ENCODE measurements around the gene PRKG2. TPM values are rescaled to one million over a fixed set of nuclear protein-coding genes. Genes with fewer than 3 reads are reported as not detected.

PRKG2 gene
- total and polyA plus RNA-seq, 2 experiments from 2014 or later = 6.7 to 17.4 TPM

DNA sequence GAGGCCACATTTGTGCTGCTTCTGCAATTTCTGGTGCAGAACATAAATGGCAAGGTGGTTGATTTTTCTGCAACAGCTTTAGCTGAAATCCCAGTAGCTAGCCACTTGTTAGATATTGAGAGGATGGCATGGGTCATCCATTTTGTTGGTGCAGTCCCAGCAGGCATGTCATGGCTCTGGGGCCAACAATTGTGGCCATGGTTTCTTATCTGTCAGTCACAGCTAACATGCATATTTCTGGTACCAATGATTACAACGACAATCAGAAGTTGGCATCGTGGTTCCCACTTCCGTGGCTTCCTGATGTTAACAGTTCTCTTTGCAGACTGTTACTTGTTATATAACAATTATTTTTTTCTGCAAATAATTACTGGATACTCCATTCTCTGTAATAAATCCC lies 42.8 kb upstream of the PRKG2 start:
- H3K36me3 ChIP-seq (replicated peaks; ENCODE audit: insufficient read depth, low read depth) = no peaks in the 10 kb centered on the region
- no peak overlapping the region for H3K4me2 ChIP-seq
- TF ChIP-seq EZH2phosphoT487 (IDR thresholded peaks at IDR 0.05; ENCODE audit: low read depth, severe bottlenecking, unreplicated experiment) (no peak), EZH2 (IDR thresholded peaks at IDR 0.05; ENCODE audit: borderline replicate concordance) (no peak)
- TF ChIP-seq, protein P1, sequence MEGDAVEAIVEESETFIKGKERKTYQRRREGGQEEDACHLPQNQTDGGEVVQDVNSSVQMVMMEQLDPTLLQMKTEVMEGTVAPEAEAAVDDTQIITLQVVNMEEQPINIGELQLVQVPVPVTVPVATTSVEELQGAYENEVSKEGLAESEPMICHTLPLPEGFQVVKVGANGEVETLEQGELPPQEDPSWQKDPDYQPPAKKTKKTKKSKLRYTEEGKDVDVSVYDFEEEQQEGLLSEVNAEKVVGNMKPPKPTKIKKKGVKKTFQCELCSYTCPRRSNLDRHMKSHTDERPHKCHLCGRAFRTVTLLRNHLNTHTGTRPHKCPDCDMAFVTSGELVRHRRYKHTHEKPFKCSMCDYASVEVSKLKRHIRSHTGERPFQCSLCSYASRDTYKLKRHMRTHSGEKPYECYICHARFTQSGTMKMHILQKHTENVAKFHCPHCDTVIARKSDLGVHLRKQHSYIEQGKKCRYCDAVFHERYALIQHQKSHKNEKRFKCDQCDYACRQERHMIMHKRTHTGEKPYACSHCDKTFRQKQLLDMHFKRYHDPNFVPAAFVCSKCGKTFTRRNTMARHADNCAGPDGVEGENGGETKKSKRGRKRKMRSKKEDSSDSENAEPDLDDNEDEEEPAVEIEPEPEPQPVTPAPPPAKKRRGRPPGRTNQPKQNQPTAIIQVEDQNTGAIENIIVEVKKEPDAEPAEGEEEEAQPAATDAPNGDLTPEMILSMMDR (IDR thresholded peaks at IDR 0.05; ENCODE audit: poor library complexity) = no peak
- no peaks in the 10 kb centered on the region for H4K20me1 ChIP-seq (ENCODE audit: insufficient read depth, poor library complexity, severe bottlenecking)
- H3K9me3 ChIP-seq (ENCODE audit: low read depth) = no peaks in the 10 kb centered on the region
- no peak for DNase-seq (ENCODE audit: low spot score)
- H3K9me2 ChIP-seq (replicated peaks; ENCODE audit: insufficient read depth) = no peaks in the 10 kb centered on the region
- H3K79me2 ChIP-seq = no peaks in the 10 kb centered on the region
- no peak overlapping the region for H2AFZ ChIP-seq
- WGBS (ENCODE audit: low lambda C conversion rate, missing lambda C conversion rate) = 92% methylated on average over 3 of the region's 3 CpGs
- no peak overlapping the region for H3K27ac ChIP-seq
- H3K4me3 ChIP-seq = no peak overlapping the region
- H3K4me1 ChIP-seq (ENCODE audit: insufficient read depth) = peaks cover 4% of the 10 kb centered on the region
- H3K27me3 ChIP-seq = no peaks in the 10 kb centered on the region

DNA sequence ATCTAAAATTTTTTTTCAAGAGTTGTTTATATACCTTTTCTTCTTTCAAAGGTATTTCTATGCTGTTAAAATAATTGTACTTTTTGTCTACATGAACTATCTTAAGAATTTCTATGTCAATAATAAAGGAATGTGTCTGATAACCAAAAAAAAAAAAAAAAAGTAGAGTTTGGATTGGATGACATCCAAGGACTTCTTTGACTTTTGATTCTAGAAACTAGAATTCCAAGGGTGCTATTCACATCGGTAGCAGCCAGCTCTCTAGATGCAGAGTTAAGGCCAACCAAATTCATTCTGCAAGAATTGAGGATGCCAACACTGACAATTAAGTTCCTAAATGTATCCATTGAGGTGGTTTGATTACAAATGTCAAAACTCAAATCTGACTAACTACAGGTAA lies 42.0 kb upstream of the PRKG2 start:
- peak overlapping the region; percentile 8 for H3K4me2 ChIP-seq
- H2AFZ ChIP-seq = no peak overlapping the region
- no peaks in the 10 kb centered on the region for H3K36me3 ChIP-seq (replicated peaks; ENCODE audit: insufficient read depth, low read depth)
- no peaks in the 10 kb centered on the region for H3K9me3 ChIP-seq (ENCODE audit: low read depth)
- no peaks in the 10 kb centered on the region for H3K27me3 ChIP-seq
- no peak for DNase-seq (ENCODE audit: low spot score)
- no peak overlapping the region for H3K27ac ChIP-seq
- H3K4me1 ChIP-seq (ENCODE audit: insufficient read depth) = peaks cover 4% of the 10 kb centered on the region
- no peaks in the 10 kb centered on the region for H3K79me2 ChIP-seq
- H3K4me3 ChIP-seq = no peak overlapping the region
- WGBS (ENCODE audit: low lambda C conversion rate, missing lambda C conversion rate) = 78% methylated on average over 1 of the region's 1 CpG
- H3K9me2 ChIP-seq (replicated peaks; ENCODE audit: insufficient read depth) = no peaks in the 10 kb centered on the region
- TF ChIP-seq EZH2phosphoT487 (IDR thresholded peaks at IDR 0.05; ENCODE audit: low read depth, severe bottlenecking, unreplicated experiment) (no peak), EZH2 (IDR thresholded peaks at IDR 0.05; ENCODE audit: borderline replicate concordance) (no peak)
- TF ChIP-seq, protein P1 (IDR thresholded peaks at IDR 0.05; ENCODE audit: poor library complexity) = no peak
- no peaks in the 10 kb centered on the region for H4K20me1 ChIP-seq (ENCODE audit: insufficient read depth, poor library complexity, severe bottlenecking)

DNA sequence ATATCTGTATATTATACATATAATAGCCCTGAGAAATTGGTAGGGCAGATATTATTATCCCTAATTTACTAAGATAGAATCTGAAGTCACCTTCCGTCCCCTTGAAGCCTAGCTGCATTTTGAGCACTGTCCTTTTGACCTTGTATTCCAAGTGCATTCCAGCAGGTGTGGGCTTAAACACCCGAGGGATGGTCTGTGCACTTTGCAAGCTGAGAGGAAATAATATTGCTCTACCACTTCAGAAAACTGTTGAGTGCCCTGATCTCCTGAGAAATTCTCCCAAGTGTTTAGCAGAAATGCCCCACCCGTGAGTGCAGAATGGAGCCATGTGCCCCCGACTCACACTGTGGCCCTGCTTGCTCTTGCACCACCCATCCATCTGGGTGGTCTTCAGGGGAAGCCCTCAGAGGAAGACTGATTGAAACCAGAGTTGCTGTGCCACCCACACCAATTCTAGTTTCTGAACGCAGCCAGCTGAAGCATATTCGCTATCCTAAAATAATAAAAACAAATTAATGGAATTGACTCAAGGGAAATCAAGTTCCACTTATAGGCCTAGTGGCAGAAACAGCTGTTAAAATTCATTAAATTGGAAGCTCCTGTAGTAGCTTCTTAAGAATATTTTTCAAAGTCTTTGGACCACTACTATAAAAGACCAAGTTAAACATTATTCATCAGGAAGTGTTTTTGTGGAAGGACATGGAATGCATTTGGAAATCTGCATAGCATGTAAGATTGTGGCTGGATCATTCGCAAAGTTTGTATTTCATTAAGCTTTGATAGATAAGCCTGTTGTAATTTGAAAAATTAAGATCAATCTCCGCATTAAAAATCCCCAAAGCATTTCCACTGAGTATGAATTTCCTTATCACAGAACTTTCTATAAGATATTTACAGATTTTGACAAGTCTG lies 41.3 kb upstream of the PRKG2 start:
- Histone ChIP-seq H3K27me3 (no peaks in the 10 kb centered on the region), H3K9me2 (replicated peaks; ENCODE audit: insufficient read depth) (no peaks in the 10 kb centered on the region), H3K36me3 (replicated peaks; ENCODE audit: insufficient read depth, low read depth) (no peaks in the 10 kb centered on the region), H3K4me3 (no peak overlapping the region), H3K79me2 (no peaks in the 10 kb centered on the region), H3K27ac (peak overlapping the region; percentile 7), H3K9me3 (ENCODE audit: low read depth) (no peaks in the 10 kb centered on the region), H2AFZ (no peak overlapping the region), H3K4me1 (ENCODE audit: insufficient read depth) (peaks cover 4% of the 10 kb centered on the region), H4K20me1 (ENCODE audit: insufficient read depth, poor library complexity, severe bottlenecking) (no peaks in the 10 kb centered on the region), H3K4me2 (peak overlapping the region; percentile 8)
- WGBS (ENCODE audit: low lambda C conversion rate, missing lambda C conversion rate) = 64% methylated on average over 8 of the region's 8 CpGs
- no peak for DNase-seq (ENCODE audit: low spot score)
- TF ChIP-seq EZH2 (IDR thresholded peaks at IDR 0.05; ENCODE audit: borderline replicate concordance) = no peak
- TF ChIP-seq, protein P1 (IDR thresholded peaks at IDR 0.05; ENCODE audit: poor library complexity) = no peak
- TF ChIP-seq EZH2phosphoT487 (IDR thresholded peaks at IDR 0.05; ENCODE audit: low read depth, severe bottlenecking, unreplicated experiment) = no peak
